WERI-Rb-1 (cell line): ENCODE measurements around the gene SETD3.

ENCODE experiments used
- DNase-seq: peaks from one replicate; pipeline ENCODE4 v3.0.0-alpha.2; 2020
- H3K27ac ChIP-seq: fragments of 250-450 bp; sonication (Bioruptor Pico); 2 replicates; pipeline ENCODE4 v1.5.1; 2020; ENCODE audit warnings: mild to moderate bottlenecking, moderate library complexity
- H3K27me3 ChIP-seq: fragments of 250-450 bp; sonication (Bioruptor Pico); 2 replicates; pipeline ENCODE4 v1.5.1; 2021; ENCODE audit warnings: mild to moderate bottlenecking, low read depth, moderate library complexity; ENCODE audit not compliant: insufficient read depth, severe bottlenecking
- H3K36me3 ChIP-seq: fragments of 250-450 bp; sonication (Bioruptor Pico); 2 replicates; pipeline ENCODE4 v1.5.1; 2020; ENCODE audit warnings: mild to moderate bottlenecking, moderate library complexity
- H3K4me3 ChIP-seq: 2 replicates; pipeline ENCODE4 v1.5.1; 2011; ENCODE audit warnings: low read depth, mild to moderate bottlenecking, control low read depth, low read length
- H3K9me3 ChIP-seq: fragments of 250-450 bp; sonication (Bioruptor Pico); 2 replicates; pipeline ENCODE4 v1.5.1; 2021; ENCODE audit warnings: mild to moderate bottlenecking, moderate library complexity; ENCODE audit not compliant: severe bottlenecking
- CTCF ChIP-seq: IDR thresholded peaks from 2 replicates; pipeline ENCODE4 v1.5.1; 2011; ENCODE audit warnings: low read depth, mild to moderate bottlenecking, control low read depth, inconsistent platforms, low read length

Gene SETD3

GRCh38 chr14:99518441-99519346 is 38.0 kb upstream of the SETD3 start:
- H3K4me3 ChIP-seq, result no peak overlapping the region
- H3K36me3 ChIP-seq, result peaks cover 66% of the 10 kb centered on the region
- peak; percentile 74 for DNase-seq
- no peak overlapping the region for H3K27ac ChIP-seq
- H3K9me3 ChIP-seq, result no peaks in the 10 kb centered on the region
- peak; percentile 97 for TF ChIP-seq CTCF
- H3K27me3 ChIP-seq, result no peaks in the 10 kb centered on the region

GRCh38 chr14:99517643-99518381 is 37.2 kb upstream of the SETD3 start:
- H3K27me3 ChIP-seq, result no peaks in the 10 kb centered on the region
- no peak overlapping the region for H3K27ac ChIP-seq
- no peak for DNase-seq
- no peak overlapping the region for H3K4me3 ChIP-seq
- peaks cover 75% of the 10 kb centered on the region for H3K36me3 ChIP-seq
- no peaks in the 10 kb centered on the region for H3K9me3 ChIP-seq
- no peak for TF ChIP-seq CTCF

GRCh38 chr14:99516871-99517642 is 36.4 kb upstream of the SETD3 start:
- peak; percentile 7 for DNase-seq
- no peak overlapping the region for H3K27ac ChIP-seq
- H3K4me3 ChIP-seq, result no peak overlapping the region
- no peak for TF ChIP-seq CTCF
- peaks cover 78% of the 10 kb centered on the region for H3K36me3 ChIP-seq
- H3K27me3 ChIP-seq, result no peaks in the 10 kb centered on the region
- no peaks in the 10 kb centered on the region for H3K9me3 ChIP-seq

DNA sequence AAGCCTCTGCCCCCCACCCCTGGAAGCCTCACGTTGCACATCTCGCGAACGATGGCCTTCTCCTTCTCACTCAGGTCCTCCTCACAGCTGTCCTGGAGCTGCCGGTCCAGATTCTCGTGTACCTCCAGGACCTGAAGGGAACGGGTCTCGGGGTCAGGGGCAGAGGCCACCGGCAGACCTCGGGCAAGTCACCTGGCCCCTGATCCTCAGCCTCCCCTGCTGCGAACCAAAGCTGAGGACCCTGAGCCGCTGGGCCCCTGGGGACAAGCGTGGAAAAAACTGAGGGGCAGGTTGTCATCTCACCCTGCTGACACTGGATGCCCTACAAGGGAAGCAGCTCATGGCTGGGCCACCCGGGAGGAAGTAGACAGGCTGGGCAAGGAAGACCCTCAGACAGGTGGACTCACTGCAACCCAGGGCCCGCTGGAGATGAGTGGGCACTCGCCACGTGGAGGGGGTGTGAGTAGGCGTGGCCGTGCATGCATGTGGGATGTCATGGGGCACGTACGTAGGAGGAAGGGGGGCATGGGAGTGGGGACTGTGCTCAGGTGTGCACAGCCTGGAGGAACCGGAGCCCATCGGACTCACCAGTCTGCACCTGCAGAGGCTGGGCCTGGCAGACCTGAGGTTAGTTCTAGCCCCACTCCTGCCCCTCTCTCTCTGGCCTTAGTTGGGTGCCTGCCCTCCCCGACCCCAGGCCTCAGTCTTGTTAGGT is 35.7 kb upstream of the SETD3 start:
- peaks cover 78% of the 10 kb centered on the region for H3K36me3 ChIP-seq
- TF ChIP-seq CTCF, result no peak
- H3K27ac ChIP-seq, result no peak overlapping the region
- no peaks in the 10 kb centered on the region for H3K9me3 ChIP-seq
- no peak overlapping the region for H3K4me3 ChIP-seq
- H3K27me3 ChIP-seq, result no peaks in the 10 kb centered on the region
- DNase-seq, result peak; percentile 8
